Measurements from ENCODE around the gene RCAN2. TPM values are rescaled to one million over a fixed set of nuclear protein-coding genes. Genes with fewer than 3 reads are reported as not detected.

The RCAN2 gene
- total RNA-seq, 5 donors from 2014 or later (not counting 1 experiment from before 2014, with no cell fraction given), result 0.15 to 2.5 (median 1.4) TPM

- Histone ChIP-seq H3K4me3 (ENCODE audit: control insufficient read depth in 1 of 2, extremely low read depth in 1 of 2, low read length in 1 of 2) (no peak overlapping the region), H3K36me3 (ENCODE audit: control insufficient read depth in 2 of 2, extremely low read depth in 1 of 2, insufficient read depth in 1 of 2, low read length in 1 of 2) (no peaks in the 10 kb centered on the region), H3K9me3 (no peaks in the 10 kb centered on the region), H3K27ac (ENCODE audit: low read length) (no peak overlapping the region), H3K4me1 (ENCODE audit: control insufficient read depth in 1 of 2, extremely low read depth in 1 of 2, insufficient read depth in 2 of 2, low read length in 2 of 2) (no peaks in the 10 kb centered on the region), H3K27me3 (replicated peaks in 1 of 2; ENCODE audit: control insufficient read depth in 2 of 2, extremely low read depth in 1 of 2, insufficient read depth in 2 of 2, low read length in 1 of 2) (peaks cover 0 to 3% of the 10 kb centered on the region in 2 experiments)
- Mint-ChIP-seq H3K9me3 (peaks cover 0 to 6% (median 4%) of the 10 kb centered on the region in 3 donors), H3K4me3 (no peak overlapping the region), H3K27me3 (peaks cover 5 to 27% of the 10 kb centered on the region in 2 donors), H3K27ac (no peak overlapping the region), H3K36me3 (no peaks in the 10 kb centered on the region), H3K4me1 (no peaks in the 10 kb centered on the region)
- 94% methylated on average over 2 of the region's 3 CpGs for WGBS (ENCODE audit: insufficient coverage)
- no peak for DNase-seq
- ChIA-PET CTCF (no interaction called here), POLR2A (no interaction called here)
- ATAC-seq (replicated peaks in 1 of 4), result no peak
These were observed 189.1 kb downstream of the RCAN2 start for GRCh38 chr6:46302176-46302575.

DNA sequence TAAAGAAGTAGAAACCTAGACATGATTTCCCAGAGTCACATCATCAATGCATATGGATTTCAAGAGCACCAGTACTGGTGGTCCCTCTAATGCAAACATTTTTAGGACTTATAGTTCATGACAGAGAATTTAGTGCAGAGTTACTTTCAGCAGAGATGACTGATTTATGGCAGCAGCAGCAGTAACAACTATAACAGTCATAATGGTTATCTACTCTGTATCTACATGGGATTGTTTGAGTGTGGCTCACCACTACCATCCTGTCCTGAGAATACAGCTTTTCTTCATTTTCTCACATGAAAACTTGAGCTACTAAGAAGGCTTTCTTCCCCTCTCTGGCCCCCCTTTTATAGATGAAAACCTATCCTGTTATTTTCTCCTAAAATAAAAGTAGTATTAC is 192.0 kb downstream of the RCAN2 start:
- Mint-ChIP-seq H3K4me3 (no peak overlapping the region), H3K36me3 (no peaks in the 10 kb centered on the region), H3K27me3 (peaks cover 3 to 39% of the 10 kb centered on the region in 2 donors), H3K27ac (no peak overlapping the region), H3K4me1 (no peaks in the 10 kb centered on the region), H3K9me3 (peaks cover 0 to 4% (median 4%) of the 10 kb centered on the region in 3 donors)
- no peak overlapping the region for H3K27ac ChIP-seq (ENCODE audit: low read length)
- H3K4me3 ChIP-seq (ENCODE audit: control insufficient read depth in 1 of 2, extremely low read depth in 1 of 2, low read length in 1 of 2), result no peak overlapping the region
- CTCF ChIA-PET, result no interaction called here
- no peaks in the 10 kb centered on the region for H3K36me3 ChIP-seq (ENCODE audit: control insufficient read depth in 2 of 2, extremely low read depth in 1 of 2, insufficient read depth in 1 of 2, low read length in 1 of 2)
- no peaks in the 10 kb centered on the region for H3K4me1 ChIP-seq (ENCODE audit: control insufficient read depth in 1 of 2, extremely low read depth in 1 of 2, insufficient read depth in 2 of 2, low read length in 2 of 2)
- H3K27me3 ChIP-seq (replicated peaks in 1 of 2; ENCODE audit: control insufficient read depth in 2 of 2, extremely low read depth in 1 of 2, insufficient read depth in 2 of 2, low read length in 1 of 2), result no peaks in the 10 kb centered on the region
- no peaks in the 10 kb centered on the region for H3K9me3 ChIP-seq
- ATAC-seq (replicated peaks in 1 of 4), result no peak
- POLR2A ChIA-PET, result no interaction called here
- DNase-seq, result no peak

DNA sequence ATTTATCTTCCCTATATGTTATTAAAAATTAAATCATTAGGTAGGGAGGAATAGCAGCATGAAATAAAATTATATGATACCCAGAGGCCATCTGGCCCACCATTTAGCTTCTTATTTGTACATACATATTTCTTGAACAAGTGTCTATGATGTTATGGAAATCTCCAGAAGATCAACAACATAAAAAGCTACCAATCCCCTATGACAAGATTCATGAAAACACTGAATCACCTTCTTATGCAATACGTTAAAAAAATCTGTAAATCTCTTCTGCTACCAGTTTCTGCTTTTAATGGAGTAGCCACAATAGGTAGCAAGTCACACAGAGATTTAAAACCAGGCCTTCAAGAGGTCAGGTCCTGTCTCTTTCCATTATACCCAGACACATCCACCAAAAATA is 194.7 kb downstream of the RCAN2 start:
- no peak for ATAC-seq (replicated peaks in 1 of 4)
- Mint-ChIP-seq H3K9me3 (no peaks in the 10 kb centered on the region), H3K27ac (no peak overlapping the region), H3K36me3 (no peaks in the 10 kb centered on the region), H3K4me3 (no peak overlapping the region), H3K4me1 (no peaks in the 10 kb centered on the region), H3K27me3 (peaks cover 3 to 35% of the 10 kb centered on the region in 2 donors)
- Histone ChIP-seq H3K9me3 (no peaks in the 10 kb centered on the region), H3K36me3 (ENCODE audit: control insufficient read depth in 2 of 2, extremely low read depth in 1 of 2, insufficient read depth in 1 of 2, low read length in 1 of 2) (no peaks in the 10 kb centered on the region), H3K27ac (ENCODE audit: low read length) (no peak overlapping the region), H3K27me3 (replicated peaks in 1 of 2; ENCODE audit: control insufficient read depth in 2 of 2, extremely low read depth in 1 of 2, insufficient read depth in 2 of 2, low read length in 1 of 2) (no peaks in the 10 kb centered on the region), H3K4me3 (ENCODE audit: control insufficient read depth in 1 of 2, extremely low read depth in 1 of 2, low read length in 1 of 2) (no peak overlapping the region), H3K4me1 (ENCODE audit: control insufficient read depth in 1 of 2, extremely low read depth in 1 of 2, insufficient read depth in 2 of 2, low read length in 2 of 2) (no peaks in the 10 kb centered on the region)
- CTCF ChIA-PET, result no interaction called here
- no peak for DNase-seq
- POLR2A ChIA-PET, result no interaction called here
- WGBS (ENCODE audit: insufficient coverage), result 43% methylated on average over 1 of the region's 1 CpG

- H3K27ac ChIP-seq (ENCODE audit: low read length), result no peak overlapping the region
- Mint-ChIP-seq H3K4me3 (no peak overlapping the region), H3K4me1 (no peaks in the 10 kb centered on the region), H3K36me3 (no peaks in the 10 kb centered on the region), H3K27ac (no peak overlapping the region), H3K9me3 (no peaks in the 10 kb centered on the region), H3K27me3 (peaks cover 13 to 41% of the 10 kb centered on the region in 2 donors)
- DNase-seq (no peak), ATAC-seq (replicated peaks in 1 of 4) (no peak)
- H3K9me3 ChIP-seq, result no peaks in the 10 kb centered on the region
- WGBS (ENCODE audit: insufficient coverage), result no CpG with 5 or more reads among the region's 5 CpGs
- ChIA-PET CTCF (no interaction called here), POLR2A (no interaction called here)
- H3K27me3 ChIP-seq (replicated peaks in 1 of 2; ENCODE audit: control insufficient read depth in 2 of 2, extremely low read depth in 1 of 2, insufficient read depth in 2 of 2, low read length in 1 of 2), result no peaks in the 10 kb centered on the region
- H3K4me3 ChIP-seq (ENCODE audit: control insufficient read depth in 1 of 2, extremely low read depth in 1 of 2, low read length in 1 of 2), result no peak overlapping the region
- H3K36me3 ChIP-seq (ENCODE audit: control insufficient read depth in 2 of 2, extremely low read depth in 1 of 2, insufficient read depth in 1 of 2, low read length in 1 of 2), result no peaks in the 10 kb centered on the region
- H3K4me1 ChIP-seq (ENCODE audit: control insufficient read depth in 1 of 2, extremely low read depth in 1 of 2, insufficient read depth in 2 of 2, low read length in 2 of 2), result no peaks in the 10 kb centered on the region
These were observed 197.5 kb downstream of the RCAN2 start for GRCh38 chr6:46293641-46294316.

DNA sequence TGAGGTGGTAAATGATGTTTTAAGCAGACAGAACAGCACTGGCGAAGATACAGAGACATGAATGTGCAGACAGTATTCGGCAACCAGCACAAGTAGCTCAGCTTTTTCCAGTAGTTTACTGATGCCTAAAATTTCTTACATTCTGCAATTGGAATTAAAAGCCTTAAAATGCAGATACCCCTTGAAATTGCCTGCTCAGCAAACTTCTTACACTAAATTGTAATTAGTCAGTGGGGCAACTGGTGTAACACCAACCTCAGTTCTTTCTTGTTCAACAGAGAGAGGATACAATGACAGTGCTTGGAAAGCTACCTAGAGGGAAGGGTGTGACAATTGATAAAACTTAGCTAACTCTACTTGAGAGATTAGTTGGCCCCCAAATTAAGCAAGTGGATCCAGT is 199.4 kb downstream of the RCAN2 start:
- H3K27me3 ChIP-seq (replicated peaks in 1 of 2; ENCODE audit: control insufficient read depth in 2 of 2, extremely low read depth in 1 of 2, insufficient read depth in 2 of 2, low read length in 1 of 2), result no peaks in the 10 kb centered on the region
- H3K9me3 Mint-ChIP-seq, result no peaks in the 10 kb centered on the region
- no peak overlapping the region for H3K27ac Mint-ChIP-seq
- H3K4me3 Mint-ChIP-seq, result no peak overlapping the region
- peaks cover 18 to 40% of the 10 kb centered on the region in 2 donors for H3K27me3 Mint-ChIP-seq
- H3K4me1 Mint-ChIP-seq, result peaks cover 0 to 5% (median 0%) of the 10 kb centered on the region in 3 donors
- no peak overlapping the region for H3K27ac ChIP-seq (ENCODE audit: low read length)
- ChIA-PET CTCF (no interaction called here), POLR2A (no interaction called here)
- WGBS (ENCODE audit: insufficient coverage), result no CpG with 5 or more reads among the region's 2 CpGs
- ATAC-seq (replicated peaks in 1 of 4), result no peak
- H3K36me3 ChIP-seq (ENCODE audit: control insufficient read depth in 2 of 2, extremely low read depth in 1 of 2, insufficient read depth in 1 of 2, low read length in 1 of 2), result no peaks in the 10 kb centered on the region
- no peaks in the 10 kb centered on the region for H3K9me3 ChIP-seq
- H3K4me1 ChIP-seq (ENCODE audit: control insufficient read depth in 1 of 2, extremely low read depth in 1 of 2, insufficient read depth in 2 of 2, low read length in 2 of 2), result no peaks in the 10 kb centered on the region
- no peak for DNase-seq
- H3K36me3 Mint-ChIP-seq, result no peaks in the 10 kb centered on the region
- H3K4me3 ChIP-seq (ENCODE audit: control insufficient read depth in 1 of 2, extremely low read depth in 1 of 2, low read length in 1 of 2), result no peak overlapping the region

DNA sequence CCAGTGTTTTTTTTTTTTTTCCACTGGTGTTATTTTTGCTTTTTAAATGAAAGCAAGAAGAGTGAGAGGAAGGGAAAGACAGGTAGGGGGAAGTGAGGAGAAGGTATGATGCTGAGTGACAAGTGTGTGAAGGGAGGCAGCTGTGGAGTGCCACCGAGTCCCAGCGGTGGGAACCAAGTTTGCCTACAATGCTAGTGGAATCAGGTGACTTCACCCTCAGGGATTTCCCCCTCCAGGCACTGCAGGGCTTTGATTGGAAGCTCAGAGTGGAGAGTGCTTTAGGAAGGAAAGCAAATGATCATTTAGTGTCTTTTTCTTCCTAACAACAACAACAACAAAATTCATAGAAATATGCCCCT is 200.0 kb downstream of the RCAN2 start:
- H3K27me3 ChIP-seq (replicated peaks in 1 of 2; ENCODE audit: control insufficient read depth in 2 of 2, extremely low read depth in 1 of 2, insufficient read depth in 2 of 2, low read length in 1 of 2), result no peaks in the 10 kb centered on the region
- H3K36me3 ChIP-seq (ENCODE audit: control insufficient read depth in 2 of 2, extremely low read depth in 1 of 2, insufficient read depth in 1 of 2, low read length in 1 of 2), result no peaks in the 10 kb centered on the region
- CTCF ChIA-PET, result no interaction called here
- no peak overlapping the region for H3K27ac ChIP-seq (ENCODE audit: low read length)
- POLR2A ChIA-PET, result no interaction called here
- DNase-seq (no peak), ATAC-seq (replicated peaks in 1 of 4) (no peak)
- no peaks in the 10 kb centered on the region for H3K9me3 Mint-ChIP-seq
- peaks cover 18 to 41% of the 10 kb centered on the region in 2 donors for H3K27me3 Mint-ChIP-seq
- no peak overlapping the region for H3K27ac Mint-ChIP-seq
- no peaks in the 10 kb centered on the region for H3K4me1 ChIP-seq (ENCODE audit: control insufficient read depth in 1 of 2, extremely low read depth in 1 of 2, insufficient read depth in 2 of 2, low read length in 2 of 2)
- no peaks in the 10 kb centered on the region for H3K9me3 ChIP-seq
- no peak overlapping the region for H3K4me3 Mint-ChIP-seq
- no CpG with 5 or more reads among the region's 2 CpGs for WGBS (ENCODE audit: insufficient coverage)
- H3K4me3 ChIP-seq (ENCODE audit: control insufficient read depth in 1 of 2, extremely low read depth in 1 of 2, low read length in 1 of 2), result no peak overlapping the region
- H3K4me1 Mint-ChIP-seq, result peaks cover 0 to 5% (median 0%) of the 10 kb centered on the region in 3 donors
- no peaks in the 10 kb centered on the region for H3K36me3 Mint-ChIP-seq

All from T-cell (primary cell).